Activated CD8-positive, alpha-beta memory T cell treated with anti-CD3 and anti-CD28 coated beads for 1 hour (primary cell): ENCODE measurements around the gene PAK1.

Experiments
- DNase-seq, 2 donors: peaks; one replicate each; pipeline ENCODE4 v3.0.0-alpha.2; 2020; ENCODE audit warnings: low read depth in 1 of 2; ENCODE audit errors: extremely low read depth in 1 of 2

Gene PAK1

GRCh38 chr11:77475206-77475605 is 1.3 kb upstream of the PAK1 start:
- no peak for DNase-seq

- no peak for DNase-seq
Observed at GRCh38 chr11:77474684-77475060, 778 bp upstream of the PAK1 start.

- peak in 1 of 2 donors; percentile 30 for DNase-seq
Observed at GRCh38 chr11:77472991-77473800, 698 bp downstream of the PAK1 start.

- DNase-seq = no peak
Observed at GRCh38 chr11:77471558-77472193, 2.2 kb downstream of the PAK1 start.

GRCh38 chr11:77470971-77471370 is 2.9 kb downstream of the PAK1 start:
- DNase-seq = no peak

GRCh38 chr11:77470504-77470903 is 3.4 kb downstream of the PAK1 start:
- no peak for DNase-seq

GRCh38 chr11:77468527-77468926 is 5.4 kb downstream of the PAK1 start:
- DNase-seq = no peak

GRCh38 chr11:77467993-77468392 is 5.9 kb downstream of the PAK1 start:
- no peak for DNase-seq

GRCh38 chr11:77467233-77467632 is 6.7 kb downstream of the PAK1 start:
- no peak for DNase-seq

GRCh38 chr11:77457340-77457739 is 16.6 kb downstream of the PAK1 start:
- no peak for DNase-seq

GRCh38 chr11:77455740-77456139 is 18.2 kb downstream of the PAK1 start:
- no peak for DNase-seq

- no peak for DNase-seq
Observed at GRCh38 chr11:77454867-77455655, 18.8 kb downstream of the PAK1 start.

GRCh38 chr11:77450227-77450626 is 23.7 kb downstream of the PAK1 start:
- no peak for DNase-seq

- no peak for DNase-seq
Observed at GRCh38 chr11:77449784-77450183, 24.1 kb downstream of the PAK1 start.

- DNase-seq = no peak
Observed at GRCh38 chr11:77449060-77449521, 24.8 kb downstream of the PAK1 start.

GRCh38 chr11:77448269-77448668 is 25.6 kb downstream of the PAK1 start:
- no peak for DNase-seq

GRCh38 chr11:77446911-77447629 is 26.8 kb downstream of the PAK1 start:
- DNase-seq = no peak

GRCh38 chr11:77444261-77444660 is 29.6 kb downstream of the PAK1 start:
- DNase-seq = no peak

- DNase-seq = no peak
Observed at GRCh38 chr11:77442394-77443053, 31.4 kb downstream of the PAK1 start.

GRCh38 chr11:77441426-77441825 is 32.5 kb downstream of the PAK1 start:
- DNase-seq = no peak
